ENCODE results near the gene PAFAH2. TPM values are rescaled to one million over a fixed set of nuclear protein-coding genes. Genes with fewer than 3 reads are reported as not detected.

PAFAH2 gene
- 5.6 TPM for total RNA-seq

GRCh38 chr1:25997828-25998761 is at the start of gene PAFAH2:
Gene PAFAH2 (minus strand): TSS chr1:25998063. CDS start chr1:25990816, 7,247 bp downstream.

GRCh38 chr1:26045722-26046245 is 47.9 kb upstream of the PAFAH2 start, which contains the start of gene SLC30A2:
Gene SLC30A2 (minus strand): TSS chr1:26046118. CDS start chr1:26045896, 222 bp downstream.

GRCh38 chr1:26021647-26022403 is 24.0 kb upstream of the PAFAH2 start, which contains the start of gene EXTL1:
Gene EXTL1 (plus strand): TSS chr1:26021775. CDS start chr1:26022647, 872 bp downstream.

Small RNA genes within 50 kb of the gene (small RNA-seq; reads per million reads assigned to genes)
- gene RF00283 (ENCODE audit: low replicate concordance) (not detected), gene RF00492 (ENCODE audit: low replicate concordance) (not detected), gene RNU6-110P (ENCODE audit: low replicate concordance) (not detected)

Other genes starting within 250 kb of the PAFAH2 start
- gene SELENON, start 197.9 kb downstream of the PAFAH2 start, total RNA-seq: 20.7 TPM
- gene MTFR1L, start 178.1 kb downstream of the PAFAH2 start, total RNA-seq: 44.4 TPM
- 1.3 TPM for gene AUNIP, start 138.6 kb downstream of the PAFAH2 start, total RNA-seq
- gene PAQR7, start 122.4 kb downstream of the PAFAH2 start, total RNA-seq: 6.6 TPM
- gene STMN1, start 91.6 kb downstream of the PAFAH2 start, total RNA-seq: 872 TPM
- 2.2 TPM for gene EXTL1, start 23.7 kb upstream of the PAFAH2 start, total RNA-seq
- gene SLC30A2, start 48.1 kb upstream of the PAFAH2 start, total RNA-seq: not detected
- not detected for gene TRIM63, start 69.6 kb upstream of the PAFAH2 start, total RNA-seq
- 61.3 TPM for gene PDIK1L, start 113.8 kb upstream of the PAFAH2 start, total RNA-seq
- gene FAM110D, start 161.0 kb upstream of the PAFAH2 start, total RNA-seq: 0.31 TPM
- gene C1orf232, start 170.9 kb upstream of the PAFAH2 start, total RNA-seq: not detected
- gene ZNF593, start 171.8 kb upstream of the PAFAH2 start, total RNA-seq: 13.1 TPM
- gene ZNF593OS, start 173.8 kb upstream of the PAFAH2 start, total RNA-seq: not detected
- 7.2 TPM for gene CNKSR1, start 179.4 kb upstream of the PAFAH2 start, total RNA-seq
- gene CATSPER4, start 192.5 kb upstream of the PAFAH2 start, total RNA-seq: not detected
- gene CEP85, start 236.1 kb upstream of the PAFAH2 start, total RNA-seq: 19.4 TPM

All from parietal lobe (tissue), 2 donors.